Thoracic aorta endothelial cell (primary cell): Measurements from ENCODE around the gene P4HTM. TPM values are rescaled to one million over a fixed set of nuclear protein-coding genes. Genes with fewer than 3 reads are reported as not detected.

Experiments used
- small RNA-seq: library from RNA; depleted of rRNA; stranded (forward); fragments of <200 nt; gene quantifications from one replicate; pipeline ENCODE3, GENCODE V24; 2012
- total RNA-seq: library from RNA; depleted of rRNA; stranded (reverse); fragments of >200 nt; gene quantifications from 2 replicates; pipeline ENCODE4 v1.2.3, GENCODE V29; 2012

P4HTM gene, protein sequence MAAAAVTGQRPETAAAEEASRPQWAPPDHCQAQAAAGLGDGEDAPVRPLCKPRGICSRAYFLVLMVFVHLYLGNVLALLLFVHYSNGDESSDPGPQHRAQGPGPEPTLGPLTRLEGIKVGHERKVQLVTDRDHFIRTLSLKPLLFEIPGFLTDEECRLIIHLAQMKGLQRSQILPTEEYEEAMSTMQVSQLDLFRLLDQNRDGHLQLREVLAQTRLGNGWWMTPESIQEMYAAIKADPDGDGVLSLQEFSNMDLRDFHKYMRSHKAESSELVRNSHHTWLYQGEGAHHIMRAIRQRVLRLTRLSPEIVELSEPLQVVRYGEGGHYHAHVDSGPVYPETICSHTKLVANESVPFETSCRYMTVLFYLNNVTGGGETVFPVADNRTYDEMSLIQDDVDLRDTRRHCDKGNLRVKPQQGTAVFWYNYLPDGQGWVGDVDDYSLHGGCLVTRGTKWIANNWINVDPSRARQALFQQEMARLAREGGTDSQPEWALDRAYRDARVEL
- total RNA-seq: 14.3 and 16.8 TPM in 2 replicates

DNA sequence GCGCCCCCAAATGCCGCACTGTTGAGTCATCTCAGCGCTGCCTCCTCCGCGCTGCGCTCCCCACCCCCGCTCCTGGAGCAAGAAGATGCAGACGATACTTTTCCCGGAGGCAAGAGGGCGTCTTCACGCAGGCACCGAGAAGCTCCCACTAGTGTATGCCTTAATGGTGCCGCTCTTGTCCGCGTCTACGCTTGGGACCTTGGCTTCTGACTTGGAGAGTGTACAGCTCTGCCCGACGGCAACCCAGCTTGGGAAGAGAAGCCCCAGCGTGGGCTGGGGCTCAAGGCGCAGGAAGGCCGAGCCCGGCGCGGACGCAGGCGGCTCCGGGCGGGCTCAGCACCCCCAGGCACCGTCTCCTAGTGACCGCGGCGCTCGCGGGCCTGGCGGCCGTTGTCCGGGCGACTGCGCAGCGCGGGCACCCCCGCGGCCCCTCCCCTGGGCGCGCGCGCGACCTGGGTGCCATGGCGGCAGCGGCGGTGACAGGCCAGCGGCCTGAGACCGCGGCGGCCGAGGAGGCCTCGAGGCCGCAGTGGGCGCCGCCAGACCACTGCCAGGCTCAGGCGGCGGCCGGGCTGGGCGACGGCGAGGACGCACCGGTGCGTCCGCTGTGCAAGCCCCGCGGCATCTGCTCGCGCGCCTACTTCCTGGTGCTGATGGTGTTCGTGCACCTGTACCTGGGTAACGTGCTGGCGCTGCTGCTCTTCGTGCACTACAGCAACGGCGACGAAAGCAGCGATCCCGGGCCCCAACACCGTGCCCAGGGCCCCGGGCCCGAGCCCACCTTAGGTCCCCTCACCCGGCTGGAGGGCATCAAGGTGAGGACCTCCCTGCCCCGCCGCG, at the start of gene P4HTM:
Gene P4HTM, plus strand, starts transcription at position 446 of the 840 bp plus-strand sequence. Its CDS starts 16 bp downstream, at position 462.

DNA sequence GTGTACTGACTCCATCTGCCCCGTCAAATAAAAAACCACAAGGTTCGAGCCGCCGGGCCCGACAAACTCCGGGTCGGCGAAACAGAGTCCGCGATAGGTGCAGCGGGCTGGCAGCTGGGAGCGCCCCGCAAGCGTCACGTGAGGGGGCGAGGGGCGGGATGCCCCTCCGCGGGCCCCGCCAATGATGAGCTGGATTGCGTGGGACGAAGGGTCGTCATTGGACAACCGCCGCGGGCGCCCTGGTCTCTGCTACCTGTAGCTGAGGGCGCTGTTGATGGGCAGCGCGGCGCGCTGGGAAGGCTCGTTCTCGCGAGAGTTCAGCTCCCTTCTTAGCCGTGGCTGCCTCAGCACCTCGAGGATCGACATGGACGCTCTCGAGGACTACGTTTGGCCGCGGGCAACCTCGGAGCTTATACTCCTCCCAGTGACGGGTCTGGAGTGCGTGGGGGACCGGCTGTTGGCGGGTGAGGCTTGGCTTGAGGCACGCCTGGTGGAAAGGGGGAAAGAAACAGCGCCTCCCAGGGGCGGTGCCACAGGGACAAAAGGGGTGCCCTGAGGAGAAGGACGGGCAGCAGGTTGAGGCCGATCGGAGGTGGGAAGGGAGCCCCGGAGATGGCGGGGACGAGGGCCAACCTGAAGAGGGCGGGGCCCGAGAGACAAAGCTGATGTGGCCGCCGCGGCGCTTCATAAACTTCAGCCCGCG, 17.2 kb downstream of the P4HTM start, which contains the start of gene WDR6:
Gene WDR6, plus strand, starts transcription at position 324 of the 703 bp plus-strand sequence. Its CDS starts 41 bp downstream, at position 365.

DNA sequence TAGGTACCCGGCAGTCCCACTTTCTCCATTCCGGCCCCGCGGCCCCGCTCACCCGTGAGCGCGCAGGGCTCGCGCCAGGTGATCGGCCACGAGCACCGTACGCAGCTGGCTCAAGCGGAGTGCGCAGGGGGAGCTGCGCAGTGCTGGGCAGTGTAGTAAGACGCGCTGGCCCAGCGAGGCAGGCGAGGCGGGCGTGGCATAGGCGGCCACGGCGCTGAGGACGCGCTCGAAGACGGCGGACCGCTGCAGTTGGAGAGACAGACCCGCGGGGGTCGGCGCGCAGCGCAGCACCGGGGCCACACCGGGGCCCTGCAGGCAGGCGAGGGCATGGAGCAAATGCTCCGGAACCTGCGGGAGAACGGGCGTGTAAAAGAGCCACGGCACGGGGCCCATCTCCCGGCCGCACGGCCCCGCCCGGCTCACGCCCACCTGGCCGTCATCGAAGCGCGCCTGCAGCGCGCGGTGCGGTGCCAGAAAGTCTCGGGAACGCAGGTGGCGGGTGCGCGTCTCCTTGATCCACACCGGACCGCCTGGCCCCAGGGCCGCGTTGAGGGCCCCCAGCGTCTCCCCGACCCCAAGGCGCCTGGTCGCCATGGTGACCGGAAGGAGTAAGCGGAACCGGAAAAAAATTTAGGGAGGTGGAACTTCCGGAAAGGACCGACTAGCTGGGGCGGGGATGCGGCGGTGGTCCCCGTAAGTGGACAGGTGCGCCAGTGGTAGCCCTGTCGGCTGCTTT, 28.1 kb downstream of the P4HTM start, which contains the start of gene DALRD3:
Gene DALRD3, minus strand, starts transcription at position 610 of the 736 bp plus-strand sequence. Its CDS starts 16 bp downstream, at position 594.

DNA sequence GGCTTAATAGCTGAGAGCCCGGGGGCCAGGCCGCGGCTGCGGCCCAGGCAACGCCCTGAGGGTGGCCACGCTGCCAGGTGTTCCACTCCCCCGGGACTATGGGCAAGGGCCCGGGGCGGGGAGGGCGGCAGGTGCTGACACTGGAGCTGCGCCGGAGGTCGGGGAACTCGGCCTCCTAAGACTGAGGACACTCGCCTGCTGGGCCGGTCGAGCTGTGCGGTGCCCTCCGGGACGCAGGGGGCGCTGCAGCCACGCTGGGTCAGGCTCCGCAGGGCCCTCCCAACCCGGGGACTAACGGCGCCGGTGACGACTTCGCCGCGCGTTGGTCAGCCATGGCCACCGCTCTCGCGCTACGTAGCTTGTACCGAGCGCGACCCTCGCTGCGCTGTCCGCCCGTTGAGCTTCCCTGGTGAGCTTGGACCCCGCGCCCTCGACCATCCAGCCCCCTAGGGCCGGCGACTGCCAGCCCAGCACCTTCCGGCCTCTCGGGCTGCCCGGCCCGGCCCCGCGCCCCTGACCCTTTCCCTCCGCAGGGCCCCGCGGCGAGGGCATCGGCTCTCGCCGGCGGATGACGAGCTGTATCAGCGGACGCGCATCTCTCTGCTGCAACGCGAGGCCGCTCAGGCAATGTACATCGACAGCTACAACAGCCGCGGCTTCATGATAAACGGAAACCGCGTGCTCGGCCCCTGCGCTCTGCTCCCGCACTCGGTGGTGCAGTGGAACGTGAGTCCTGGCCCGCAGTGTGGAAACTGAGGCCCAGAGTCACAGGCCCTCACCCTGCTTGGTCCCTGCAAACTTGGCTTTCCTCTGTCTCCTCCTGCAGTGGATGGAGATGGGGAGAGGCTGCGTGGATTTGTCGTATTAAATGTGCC, 32.0 kb downstream of the P4HTM start, which contains the start of gene NDUFAF3:
Gene NDUFAF3, plus strand, starts transcription at position 309 of the 875 bp plus-strand sequence. Its CDS starts 24 bp downstream, at position 333.

DNA sequence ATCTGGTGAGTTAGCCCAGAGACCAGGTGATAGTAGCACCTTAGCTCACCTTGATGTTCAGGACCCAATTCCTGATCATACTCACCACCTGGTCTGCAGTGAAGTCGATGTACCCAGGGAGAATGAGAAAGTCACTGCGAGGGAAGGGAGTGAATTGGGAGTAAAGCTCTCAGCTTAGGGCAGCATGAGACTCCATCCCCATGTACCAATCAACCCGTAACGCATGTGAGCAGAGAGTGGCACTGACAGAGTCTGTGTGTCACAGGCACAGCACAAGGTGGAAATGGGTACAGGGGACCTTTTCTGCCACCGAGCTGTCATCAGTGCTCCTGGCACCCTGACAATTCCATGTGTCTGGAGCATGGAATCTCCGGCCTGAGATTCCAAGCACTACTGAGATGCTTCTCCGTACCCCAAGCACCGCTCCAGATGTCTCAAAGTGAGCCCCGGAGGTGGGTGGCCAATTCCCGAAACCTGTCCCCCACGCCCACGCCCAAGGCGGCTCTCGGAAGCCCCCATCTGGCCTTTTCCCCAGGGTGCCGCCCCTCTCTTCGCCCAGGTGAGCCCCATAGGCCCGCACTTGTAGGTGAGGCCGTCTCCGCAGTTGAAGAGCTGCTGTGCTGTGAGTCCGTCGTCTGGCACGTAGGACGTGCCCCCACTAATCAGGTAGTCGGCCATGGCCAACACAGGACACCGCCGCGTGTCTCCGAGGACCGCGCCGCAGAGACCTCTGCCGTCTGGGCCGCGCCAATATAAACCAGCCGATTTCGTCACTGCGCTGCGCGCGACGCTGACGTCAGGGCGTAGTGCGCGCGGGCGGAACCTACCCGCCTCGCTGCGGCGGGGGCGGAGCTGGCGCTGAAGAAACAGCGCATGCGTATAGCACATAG, 38.9 kb downstream of the P4HTM start, which contains the start of gene IMPDH2:
Gene IMPDH2, minus strand, starts transcription at position 726 of the 890 bp plus-strand sequence. Its CDS starts 48 bp downstream, at position 678.

Small RNAs within 50 kb of the gene (small RNA-seq; reads per million reads assigned to genes)
- 23,127 reads per million, percentile 100 among the genes with 10 or more reads in this experiment for gene MIR191
- 1,599 reads per million, percentile 100 among the genes with 10 or more reads in this experiment for gene MIR425

Other genes starting within 250 kb of the P4HTM start
- gene PRKAR2A, start 142.4 kb upstream of the P4HTM start, total RNA-seq: 89.0 and 89.9 TPM in 2 replicates
- 15.4 and 18.4 TPM in 2 replicates for gene SLC25A20, start 91.4 kb upstream of the P4HTM start, total RNA-seq
- 66.9 and 69.7 TPM in 2 replicates for gene ARIH2, start 71.4 kb upstream of the P4HTM start, total RNA-seq
- 80.6 and 126 TPM in 2 replicates for gene WDR6, start 17.1 kb downstream of the P4HTM start, total RNA-seq
- gene DALRD3, start 28.3 kb downstream of the P4HTM start, total RNA-seq: 31.0 and 35.0 TPM in 2 replicates
- 31.5 and 32.8 TPM in 2 replicates for gene NDUFAF3, start 31.9 kb downstream of the P4HTM start, total RNA-seq
- 270 and 275 TPM in 2 replicates for gene IMPDH2, start 39.2 kb downstream of the P4HTM start, total RNA-seq
- 137 and 168 TPM in 2 replicates for gene QRICH1, start 103.8 kb downstream of the P4HTM start, total RNA-seq
- 312 and 318 TPM in 2 replicates for gene QARS1, start 114.5 kb downstream of the P4HTM start, total RNA-seq
- gene USP19, start 130.6 kb downstream of the P4HTM start, total RNA-seq: 26.2 and 35.1 TPM in 2 replicates
- gene LAMB2, start 142.8 kb downstream of the P4HTM start, total RNA-seq: 189 and 254 TPM in 2 replicates
- gene CCDC71, start 176.1 kb downstream of the P4HTM start, total RNA-seq: 18.4 and 22.1 TPM in 2 replicates
- gene KLHDC8B, start 181.4 kb downstream of the P4HTM start, total RNA-seq: 9.7 and 14.0 TPM in 2 replicates